HFF-Myc (cell line): ENCODE results near the gene VWDE.
"Not testable (repeated sequence)": the region's sequence is repeated elsewhere in the genome, so short reads cannot be mapped to it uniquely, and the experiment has no call there.

Experiments
- DNase-seq: peaks from one replicate; pipeline ENCODE4 v3.0.0-alpha.2; 2011; ENCODE audit warnings: low read depth; ENCODE audit errors: extremely low read depth
- H3K4me3 ChIP-seq: replicated peaks from 2 replicates; pipeline ENCODE4 v1.5.1; 2011; ENCODE audit warnings: low read depth, mild to moderate bottlenecking, control low read depth, low read length
- CTCF ChIP-seq: IDR thresholded peaks from 2 replicates; pipeline ENCODE4 v1.5.1; 2012; ENCODE audit warnings: mild to moderate bottlenecking, low read depth, low read length, control low read depth; ENCODE audit errors: missing control alignments

Gene VWDE

GRCh38 chr7:12418452-12418851 is 14.8 kb upstream of the VWDE start:
- no peak overlapping the region for H3K4me3 ChIP-seq
- no peak for TF ChIP-seq CTCF
- no peak for DNase-seq

GRCh38 chr7:12415072-12415471 is 11.4 kb upstream of the VWDE start:
- H3K4me3 ChIP-seq: no peak overlapping the region
- no peak for DNase-seq
- no peak for TF ChIP-seq CTCF

- no peak overlapping the region for H3K4me3 ChIP-seq
- no peak for DNase-seq
- no peak for TF ChIP-seq CTCF
Measured at GRCh38 chr7:12412407-12412806, 8.7 kb upstream of the VWDE start.

GRCh38 chr7:12410523-12410922 is 6.9 kb upstream of the VWDE start:
- DNase-seq: no peak
- TF ChIP-seq CTCF: no peak
- no peak overlapping the region for H3K4me3 ChIP-seq

GRCh38 chr7:12409097-12409711 is 5.5 kb upstream of the VWDE start:
- no peak overlapping the region for H3K4me3 ChIP-seq
- DNase-seq: no peak
- no peak for TF ChIP-seq CTCF

GRCh38 chr7:12407652-12408051 is 4.0 kb upstream of the VWDE start:
- not testable (repeated sequence) for DNase-seq, H3K4me3 ChIP-seq

- no peak for DNase-seq
- H3K4me3 ChIP-seq: no peak overlapping the region
- TF ChIP-seq CTCF: no peak
Measured at GRCh38 chr7:12402365-12402725, 1.3 kb downstream of the VWDE start.
